Cardiac septum (tissue), 1 donor: ENCODE measurements around the gene IDH2. TPM values are rescaled to one million over a fixed set of nuclear protein-coding genes. Genes with fewer than 3 reads are reported as not detected.
"Not testable (repeated sequence)": the region's sequence is repeated elsewhere in the genome, so short reads cannot be mapped to it uniquely, and the experiment has no call there.

Experiments
- DNase-seq: peaks from one replicate; pipeline ENCODE4 v3.0.0-alpha.2; 2020; ENCODE audit warnings: low spot score
- intact Hi-C: fragments of 100-400 bp; cut with DNase I; formaldehyde crosslinking; loops from one replicate; pipeline ENCODE4 v1.14.0; 2022
- long read RNA-seq: library from polyadenylated mRNA; unstranded; transcript quantifications from one replicate; pipeline ENCODE4 v2.0.0, GENCODE V29; 2021
- total RNA-seq: library from RNA; stranded (reverse); fragmentation: NEBNext Ultra II Directional; extraction: Animal tissue kit (Norgen Biotek cat#: 25700); gene quantifications from one replicate; pipeline ENCODE4 v1.2.1, GENCODE V29; 2021
- donor health status: DM: no; HTN: no; CAD: no.

IDH2 gene
- total RNA-seq, result 455 TPM
- long read RNA-seq, transcript IDH2-204 (9 exons, 1,449 nt), result minor isoform, 5 of 1,141 reads
- long read RNA-seq, transcript IDH2-201 (11 exons, 2,694 nt), result major isoform, 1,013 of 1,141 reads
- long read RNA-seq, partial matches to known transcripts, result 87 of 1,141 reads
- long read RNA-seq, other reads (novel, unspliced or antisense), result 36 of 1,141 reads

DNA sequence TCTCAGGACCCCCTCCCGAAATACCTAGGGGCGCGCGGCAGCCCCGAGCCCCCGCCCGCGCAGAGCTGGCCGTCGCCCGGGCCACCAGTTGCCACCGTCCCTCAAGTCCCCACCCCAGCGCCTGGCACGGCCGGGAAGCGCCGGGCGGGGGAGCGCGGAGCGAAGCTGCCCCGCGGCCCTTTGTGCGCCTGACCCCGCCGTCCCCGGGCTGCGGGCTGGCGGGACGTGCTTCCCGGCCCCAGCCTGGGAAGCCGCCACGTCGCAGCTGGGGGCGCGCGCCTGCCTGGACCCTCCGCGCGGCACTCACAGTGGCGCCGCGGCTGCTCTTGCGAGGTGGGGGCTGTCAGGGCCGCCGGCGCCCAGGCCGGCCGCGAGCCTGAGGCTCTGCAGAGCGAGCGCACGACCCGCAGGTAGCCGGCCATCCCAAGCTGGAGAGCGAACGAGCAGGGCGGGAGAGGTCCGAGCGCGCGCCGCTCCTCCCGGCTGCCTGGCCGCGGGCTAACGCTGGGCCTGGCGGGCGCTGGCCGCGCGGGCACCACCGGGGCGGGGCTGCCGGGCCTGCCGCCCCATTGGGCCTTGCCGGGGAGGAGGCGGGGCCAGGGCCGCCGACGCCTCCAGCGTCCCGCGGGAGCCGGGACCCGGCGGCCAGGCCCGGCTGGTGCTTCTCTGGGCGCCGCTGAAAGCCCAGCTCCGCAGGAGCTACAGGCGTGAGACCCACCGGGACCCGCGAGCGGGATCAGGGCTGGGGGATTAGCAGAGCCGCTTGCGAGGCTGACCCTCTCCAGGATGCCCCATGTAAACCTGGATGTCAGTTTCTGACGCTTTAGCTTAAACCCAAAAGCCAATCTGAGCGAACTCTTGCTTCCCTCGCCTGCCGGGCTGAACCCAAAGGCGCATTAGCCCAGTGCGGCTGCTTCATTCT is at the start of gene IDH2:
IDH2 (minus strand) TSS at position 500 of the 922 bp plus-strand sequence; CDS start at position 422, 78 bp downstream.
- intact Hi-C loops, result no loop called here
- peak; percentile 93 for DNase-seq

DNA sequence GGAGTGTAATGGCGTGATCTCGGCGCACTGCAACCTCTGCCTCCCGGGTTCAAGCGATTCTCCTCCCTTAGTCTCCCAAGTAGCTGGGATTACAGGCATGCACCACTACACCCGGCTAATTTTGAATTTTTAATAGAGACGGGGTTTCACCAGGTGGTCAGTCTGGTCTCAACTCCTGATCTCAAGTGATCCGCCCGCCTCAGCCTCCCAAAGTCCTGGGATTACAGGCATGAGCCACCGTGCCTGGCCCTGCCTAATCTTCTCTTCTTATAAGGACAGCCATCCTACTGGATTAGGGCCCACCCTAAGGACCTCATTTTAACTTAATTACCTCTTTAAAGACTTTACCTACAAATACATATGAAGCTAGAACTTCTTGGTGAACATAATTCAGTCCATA is 48.3 kb upstream of the IDH2 start:
- DNase-seq, intact Hi-C loops: not testable (repeated sequence)

DNA sequence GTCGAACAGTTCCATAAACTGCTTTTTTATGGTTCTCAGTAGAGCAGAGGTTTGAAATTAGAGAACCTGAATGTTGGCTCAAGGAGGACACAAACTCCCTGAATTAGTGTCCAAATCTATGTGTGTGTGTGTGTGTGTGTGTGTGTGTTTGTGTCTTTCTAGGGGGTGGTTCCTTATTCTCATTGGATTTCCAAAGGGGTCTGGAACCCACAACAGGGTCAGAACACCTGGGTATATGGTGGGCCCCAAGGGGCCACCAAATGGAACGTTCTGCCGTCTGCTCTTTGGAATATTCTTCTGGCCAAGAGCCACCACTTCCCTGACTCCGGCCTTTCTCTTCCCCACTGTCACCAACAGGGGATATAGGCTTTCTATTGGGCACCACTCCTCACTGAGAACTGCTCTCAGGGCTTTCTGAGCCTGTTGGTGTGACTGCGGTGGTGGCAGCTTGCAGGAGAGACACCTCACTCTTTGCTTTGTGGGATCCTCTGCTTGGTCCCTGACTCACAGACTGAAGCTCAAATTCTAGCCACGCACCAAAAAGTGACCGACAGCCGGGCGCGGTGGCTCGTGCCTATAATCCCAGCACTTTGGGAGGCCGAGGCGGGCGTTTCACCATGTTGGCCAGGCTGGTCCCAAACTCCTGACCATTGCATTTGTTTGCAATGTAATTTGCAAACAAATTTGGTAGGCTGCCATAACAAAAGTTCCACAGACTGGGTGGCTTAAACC is 47.5 kb upstream of the IDH2 start:
- no peak for DNase-seq
- intact Hi-C loops, result no loop called here

DNA sequence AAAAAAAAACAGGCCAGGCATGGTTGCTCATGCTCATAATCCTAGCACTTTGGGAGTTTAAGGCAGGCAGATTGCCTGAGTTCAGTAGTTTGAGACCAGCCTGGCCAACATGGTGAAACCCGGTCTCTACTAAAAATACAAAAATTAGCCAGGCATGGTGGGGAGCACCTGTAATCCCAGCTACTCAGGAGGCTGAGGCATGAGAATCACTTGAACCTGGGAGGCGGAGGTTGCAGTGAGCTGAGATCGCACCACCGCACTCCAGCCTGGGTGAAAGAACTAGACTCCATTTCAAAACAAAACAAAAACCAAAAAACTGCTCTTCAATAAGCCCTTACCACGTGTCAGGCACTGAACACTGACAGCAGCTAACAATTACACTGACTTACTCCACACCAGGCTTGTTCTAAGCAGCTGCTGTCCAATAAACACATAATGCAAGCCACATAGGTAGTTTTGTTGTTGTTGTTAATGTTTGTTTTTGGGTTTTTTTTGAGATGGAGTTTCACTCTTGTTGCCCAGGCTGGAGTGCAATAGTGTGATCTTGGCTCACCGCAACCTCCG is 44.0 kb upstream of the IDH2 start:
- intact Hi-C loops, DNase-seq: not testable (repeated sequence)

DNA sequence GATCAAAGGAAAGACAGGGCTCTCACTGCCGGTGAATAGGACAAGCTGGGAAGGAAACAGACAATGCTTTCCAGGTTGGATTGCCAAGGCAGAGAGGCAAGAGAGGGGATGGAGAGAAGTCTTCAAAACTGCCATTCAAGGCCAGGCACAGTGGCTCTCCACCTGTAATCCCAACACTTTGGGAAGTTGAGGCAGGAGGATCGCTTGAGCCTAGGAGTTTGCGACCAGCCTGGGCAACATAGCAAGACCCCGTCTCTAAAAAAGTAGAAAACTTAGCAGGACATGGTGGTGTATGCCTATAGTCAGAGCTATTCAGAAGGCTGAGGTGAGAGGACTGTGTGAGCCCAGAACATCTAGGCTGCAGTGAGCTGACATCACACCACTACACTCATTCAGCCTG is 43.5 kb upstream of the IDH2 start:
- DNase-seq, result no peak
- intact Hi-C loops, result no loop called here

DNA sequence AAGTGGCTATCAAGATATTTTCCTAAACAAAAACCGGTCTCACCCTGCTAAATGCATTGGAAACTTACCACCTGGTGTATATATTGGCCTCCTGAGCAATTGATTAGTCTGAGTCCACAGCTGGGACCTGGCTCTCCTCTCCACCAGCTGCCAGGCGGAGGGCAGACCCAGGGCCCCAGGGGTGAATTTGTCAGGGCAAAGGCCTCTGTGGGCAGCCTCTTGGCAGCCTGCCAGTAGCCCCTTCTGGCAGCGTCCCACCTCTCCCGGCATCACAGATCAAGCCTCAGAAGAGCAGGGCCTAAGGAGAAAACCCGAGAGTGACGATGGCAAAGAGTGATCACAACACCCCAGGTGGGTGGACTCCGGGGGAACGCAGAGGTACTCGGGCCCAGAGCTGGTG is 43.0 kb upstream of the IDH2 start:
- intact Hi-C loops, result no loop called here
- DNase-seq, result no peak

DNA sequence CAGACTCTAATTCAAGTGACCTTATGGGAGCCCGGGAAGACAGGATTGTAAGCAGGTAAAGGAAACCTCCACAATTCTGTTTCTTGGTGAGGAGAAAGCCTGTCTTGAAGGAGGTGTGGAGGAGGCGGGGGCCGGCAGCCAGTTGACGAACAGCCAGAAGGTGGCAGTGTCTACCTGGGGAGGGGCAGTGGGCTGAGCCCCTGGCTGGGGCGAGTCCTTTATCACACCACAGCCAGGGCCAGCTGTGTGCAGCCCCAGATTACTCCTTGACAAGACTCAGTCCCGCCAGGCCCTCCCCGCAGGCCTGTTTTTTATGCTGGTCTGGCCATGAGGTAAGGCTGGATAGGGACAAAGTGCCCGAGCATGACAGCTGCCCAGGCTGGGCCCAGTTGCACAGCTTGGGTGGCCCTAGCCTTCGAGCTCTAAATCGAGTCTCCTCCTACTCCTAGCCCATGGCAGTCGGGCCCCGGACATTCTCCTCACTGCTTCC is 40.9 kb upstream of the IDH2 start:
- DNase-seq, result peak; percentile 80
- intact Hi-C loops, result loop anchor here (5.0 kb wide), 1 partner anchor 46 kb away; no protein-coding TSS in a partner anchor

DNA sequence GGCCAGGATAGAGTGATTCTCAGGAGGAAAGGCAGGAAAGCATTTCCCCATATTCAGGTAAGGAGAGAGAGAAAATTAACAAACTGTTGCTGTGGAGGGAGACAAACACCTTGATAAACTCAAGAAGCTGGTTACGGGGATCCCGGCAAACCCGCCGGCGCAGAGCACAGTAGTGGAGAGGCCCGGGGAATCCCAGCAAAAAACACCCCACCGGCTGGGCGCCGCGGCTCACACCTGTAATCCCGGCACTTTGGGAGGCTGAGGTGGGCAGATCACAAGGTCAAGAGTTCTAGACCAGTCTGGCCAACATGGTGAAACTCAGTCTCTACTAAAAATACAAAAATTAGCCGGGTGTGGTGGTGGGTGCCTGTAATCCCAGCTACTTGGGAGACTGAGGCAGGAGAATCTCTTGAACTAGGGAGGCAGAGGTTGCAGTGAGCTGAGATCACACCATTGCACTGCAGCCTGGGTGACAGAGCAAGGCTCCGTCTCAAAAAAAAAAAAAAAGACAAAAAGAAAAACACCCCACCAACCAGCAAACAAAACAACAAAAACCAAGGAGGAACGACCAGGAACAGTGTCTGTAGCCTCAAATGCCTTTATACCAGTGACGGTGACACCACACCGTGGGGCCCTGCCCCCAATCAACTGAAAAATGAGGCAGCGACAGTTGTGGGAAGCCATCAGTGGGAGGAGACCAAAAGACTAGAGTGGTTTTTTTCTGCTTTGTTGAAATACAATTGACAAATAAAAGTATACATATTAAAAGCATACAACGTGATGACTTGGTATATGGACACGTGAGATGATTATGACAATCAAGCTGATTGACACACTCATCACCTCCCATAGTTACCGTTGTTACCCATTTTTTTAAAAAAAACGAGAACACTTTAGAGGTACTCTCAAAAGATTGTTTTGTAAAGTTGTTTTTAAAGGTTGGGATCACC is 40.2 kb upstream of the IDH2 start:
- DNase-seq, result no peak
- intact Hi-C loops, result loop anchor here (5.0 kb wide), 1 partner anchor 45 kb away; no protein-coding TSS in a partner anchor

DNA sequence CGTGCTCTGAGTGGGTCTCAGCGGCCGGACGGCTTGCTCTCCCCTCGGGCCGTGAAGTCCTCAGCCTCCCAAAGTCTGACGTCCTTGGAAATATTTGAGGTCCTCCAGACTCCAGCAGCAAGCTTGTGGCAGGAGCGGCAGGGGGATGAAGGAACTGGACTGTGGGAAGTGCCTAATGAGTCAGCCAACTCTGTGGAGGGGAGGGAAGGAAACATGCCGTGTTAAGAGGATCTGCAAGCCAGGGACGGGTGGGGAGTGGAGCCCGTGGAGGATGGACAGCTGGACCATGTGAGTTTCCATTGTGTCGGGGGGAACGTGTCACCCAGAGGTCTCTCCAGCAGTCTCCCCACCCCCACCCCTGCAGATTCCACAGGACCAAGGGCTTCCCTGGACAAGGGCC is 39.4 kb upstream of the IDH2 start:
- intact Hi-C loops, result loop anchor here (5.0 kb wide), 1 partner anchor 44 kb away; no protein-coding TSS in a partner anchor
- DNase-seq, result no peak

DNA sequence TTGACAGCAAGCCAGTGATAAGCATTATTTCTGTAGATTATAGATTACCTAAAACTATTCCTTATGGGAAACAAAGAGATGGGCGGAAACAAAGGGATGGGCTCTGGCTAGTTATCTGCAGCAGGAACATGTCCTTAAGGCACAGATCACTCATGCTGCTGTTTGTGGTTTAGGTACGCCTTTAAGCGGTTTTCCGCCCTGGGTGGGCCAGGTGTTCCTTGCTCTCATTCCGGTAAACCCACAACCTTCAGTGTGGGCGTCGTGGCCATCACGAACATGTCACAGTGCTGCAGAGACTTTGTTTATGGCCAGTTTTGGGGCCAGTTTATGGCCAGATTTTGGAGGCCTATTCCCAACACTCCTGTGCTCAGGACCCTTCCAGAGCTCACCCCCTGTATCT is 37.3 kb upstream of the IDH2 start:
- intact Hi-C loops, DNase-seq: not testable (repeated sequence)

DNA sequence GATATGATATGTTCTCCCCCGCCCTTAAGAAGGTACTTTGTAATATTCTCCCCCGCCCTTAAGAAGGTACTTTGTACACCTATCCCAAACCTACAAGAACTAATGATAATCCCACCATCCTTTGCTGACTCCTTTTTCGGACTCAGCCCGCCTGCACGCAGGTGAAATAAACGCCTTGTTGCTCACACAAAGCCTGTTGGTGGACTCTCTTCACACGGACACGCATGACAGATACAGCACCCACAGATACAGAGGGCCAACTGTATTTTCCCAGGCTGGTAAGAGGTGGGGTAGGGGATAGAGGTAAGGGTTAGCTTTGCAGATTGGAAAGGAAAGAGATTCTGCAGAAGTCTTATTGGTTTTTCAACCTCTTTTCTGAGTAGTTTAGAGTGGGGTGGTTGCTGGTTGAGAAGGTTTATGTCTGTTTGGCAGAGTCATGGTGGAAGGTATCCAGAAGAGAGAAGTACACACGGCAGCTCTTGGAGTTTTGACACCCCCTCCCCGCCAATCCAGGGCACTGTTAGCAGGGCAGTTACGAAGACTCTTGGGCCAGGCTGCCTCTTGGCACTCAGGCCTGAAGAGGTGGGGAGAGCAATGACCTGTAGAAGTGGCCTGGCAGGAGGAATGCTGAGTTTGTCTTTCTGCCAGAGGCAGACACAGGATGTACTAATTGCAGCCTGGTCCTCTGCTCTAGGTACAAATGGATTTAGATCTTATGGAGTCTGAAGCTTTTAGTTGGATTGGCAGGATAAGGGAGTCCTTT is 36.0 kb upstream of the IDH2 start:
- DNase-seq, result no peak
- intact Hi-C loops, result no loop called here

DNA sequence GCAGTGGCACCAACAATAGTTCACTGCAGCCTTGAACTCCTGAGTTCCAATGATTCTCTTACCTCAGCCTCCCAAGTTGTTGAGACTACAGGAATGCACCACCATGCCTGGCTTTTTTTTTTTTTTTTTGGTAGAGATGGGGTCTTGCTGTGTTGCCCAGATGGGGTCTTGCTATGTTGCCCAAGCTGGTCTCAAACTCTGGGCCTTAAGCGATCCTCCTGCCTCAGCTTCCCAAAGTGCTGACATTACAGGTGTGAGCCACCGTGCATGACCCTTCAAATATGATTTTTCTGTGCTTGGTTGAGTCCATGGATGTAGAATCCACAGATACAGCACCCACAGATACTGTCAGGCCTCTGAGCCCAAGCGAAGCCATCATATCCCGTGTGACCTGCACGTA is 30.2 kb upstream of the IDH2 start:
- intact Hi-C loops, result no loop called here

DNA sequence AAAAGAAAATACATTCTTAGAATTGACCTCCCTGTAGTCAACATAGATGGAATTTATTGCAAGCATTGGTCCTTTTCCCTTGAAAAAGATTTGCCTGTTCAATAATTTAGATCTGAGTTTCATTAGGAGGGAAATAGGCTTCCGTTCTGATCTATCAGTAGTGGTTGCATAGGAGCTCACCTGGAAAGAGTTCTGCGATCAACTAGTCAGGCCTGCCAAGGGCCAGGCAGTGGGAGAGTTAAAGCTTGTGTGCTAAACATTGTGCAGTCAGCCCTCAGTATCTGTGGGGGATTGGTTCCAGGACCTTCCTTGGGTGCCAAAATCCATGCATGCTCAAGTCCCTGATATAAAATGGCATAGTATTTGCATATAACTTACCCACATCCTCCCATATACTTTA is 29.6 kb upstream of the IDH2 start:
- intact Hi-C loops, result no loop called here
- DNase-seq, result no peak

More for the DNA sequence above, 30.2 kb upstream of the IDH2 start:
- DNase-seq, result no peak

DNA sequence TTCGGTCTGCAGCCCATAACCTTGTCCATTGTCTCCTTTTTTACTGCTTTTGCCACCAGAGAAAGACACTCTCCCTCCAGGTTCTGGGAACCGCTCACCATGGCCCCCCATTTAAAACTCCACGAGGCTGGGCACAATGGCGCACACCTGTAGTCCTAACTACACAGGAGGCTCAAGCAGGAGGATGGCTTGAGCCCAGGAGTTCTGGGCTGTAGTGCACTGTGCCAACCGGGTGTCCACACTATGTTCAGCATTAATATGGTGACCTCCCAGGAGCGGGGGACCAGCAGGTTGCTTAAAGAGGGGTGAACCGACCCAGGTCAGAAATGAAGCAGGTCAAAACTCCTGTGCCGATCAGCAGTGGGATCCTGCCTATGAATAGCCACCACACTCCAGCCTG is 28.0 kb upstream of the IDH2 start:
- intact Hi-C loops, result no loop called here
- no peak for DNase-seq

DNA sequence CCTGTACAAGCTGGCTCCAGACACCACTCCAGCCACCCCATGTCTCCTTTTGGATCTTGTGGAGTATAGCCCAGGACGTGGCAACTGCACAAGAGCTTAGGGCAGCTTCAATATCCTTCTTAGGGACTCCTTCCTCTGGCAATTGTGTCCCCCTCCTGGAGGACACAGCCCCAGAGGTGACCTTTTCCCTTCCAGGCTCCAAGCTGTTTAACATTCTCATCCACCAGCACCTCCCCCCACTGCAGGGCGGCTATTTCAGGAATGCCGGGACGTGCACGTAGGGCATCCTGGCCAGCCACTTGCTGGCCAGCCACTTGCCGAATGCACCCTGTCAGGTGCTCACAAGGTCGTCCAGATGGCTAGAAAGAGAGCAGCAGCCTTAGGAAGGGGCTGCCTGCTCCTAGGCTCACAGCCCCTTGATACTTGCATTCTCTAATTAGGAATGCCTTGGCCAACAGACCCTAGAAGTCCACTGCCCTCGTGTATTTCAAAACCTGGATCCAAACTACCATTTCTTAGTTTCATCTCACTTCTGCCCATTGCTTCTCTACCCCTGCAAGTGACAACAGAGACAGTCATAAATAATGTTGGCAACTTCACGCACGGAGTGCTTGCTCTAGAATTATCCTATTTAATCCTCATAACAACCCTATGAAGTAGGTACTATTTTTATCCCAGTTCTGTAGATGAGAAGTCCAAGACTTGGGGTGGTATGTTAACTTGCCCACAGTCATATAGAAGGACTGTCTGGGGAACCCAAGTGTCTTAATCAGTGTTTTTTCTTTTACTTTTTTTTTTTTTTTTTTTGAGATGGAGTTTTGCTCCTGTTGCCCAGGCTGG is 24.5 kb upstream of the IDH2 start:
- no peak for DNase-seq
- intact Hi-C loops, result no loop called here

DNA sequence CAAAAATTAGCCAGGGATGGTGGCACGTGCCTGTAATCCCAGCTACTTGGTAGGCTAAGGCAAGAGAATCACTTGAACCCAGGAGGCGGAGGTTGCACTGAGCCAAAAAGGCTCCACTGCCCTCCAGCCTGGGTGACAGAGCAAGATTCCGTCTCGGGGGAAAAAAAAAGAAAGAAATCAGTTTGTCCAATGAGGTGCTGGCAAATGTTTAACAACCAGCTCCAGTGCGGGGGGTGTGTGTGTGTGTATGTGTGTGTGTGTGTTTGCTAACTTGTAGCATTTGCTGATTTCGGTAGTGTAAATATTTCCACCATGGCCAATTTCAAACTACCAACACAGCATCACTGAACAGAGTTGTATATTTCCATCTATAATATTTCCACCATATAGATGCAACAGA is 23.8 kb upstream of the IDH2 start:
- no peak for DNase-seq
- intact Hi-C loops, result no loop called here

DNA sequence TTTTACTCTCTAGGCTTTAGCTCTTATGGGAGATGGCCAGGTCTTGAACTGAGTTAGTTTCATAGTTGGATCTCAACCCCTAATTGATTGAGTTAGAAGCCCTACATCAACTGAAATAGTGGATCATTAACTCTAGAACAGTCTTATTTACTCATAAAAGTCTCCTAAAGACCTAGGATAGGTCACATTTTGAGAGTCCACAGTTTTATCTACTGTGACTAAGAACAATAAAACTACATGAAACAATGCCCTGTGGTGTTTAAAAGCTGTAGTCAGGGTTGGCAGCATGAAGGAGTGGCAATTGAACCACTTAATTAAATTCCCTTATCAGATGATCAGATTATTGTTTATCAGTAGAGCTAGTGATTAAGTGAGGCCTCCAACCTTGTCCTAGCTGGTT is 22.2 kb upstream of the IDH2 start:
- intact Hi-C loops, result no loop called here

More for the DNA sequence above, 22.2 kb upstream of the IDH2 start:
- no peak for DNase-seq
